Embryonic facial prominence (tissue), 1 donor: ENCODE measurements around the gene L3MBTL1.

Experiments
- DNase-seq: peaks from one replicate; pipeline ENCODE4 v3.0.0-alpha.2; 2016; ENCODE audit errors: extremely low spot score

L3MBTL1 gene

GRCh38 chr20:43590036-43590391 is 82.5 kb downstream of the L3MBTL1 start:
- DNase-seq, result no peak

GRCh38 chr20:43590392-43591303 is 83.2 kb downstream of the L3MBTL1 start, which contains the start of gene IFT52:
Gene IFT52, plus strand, starts transcription at chr20:43590937. Its CDS starts 3,762 bp downstream, at chr20:43594699.
- peak; percentile 83 for DNase-seq
